ENCODE results near the gene U2AF1. TPM values are rescaled to one million over a fixed set of nuclear protein-coding genes. Genes with fewer than 3 reads are reported as not detected.
A peak's percentile ranks its signal among the peaks of the same experiment; 100 is the strongest.
"Not testable (repeated sequence)": the region's sequence is repeated elsewhere in the genome, so short reads cannot be mapped to it uniquely, and the experiment has no call there.

U2AF1 gene, protein sequence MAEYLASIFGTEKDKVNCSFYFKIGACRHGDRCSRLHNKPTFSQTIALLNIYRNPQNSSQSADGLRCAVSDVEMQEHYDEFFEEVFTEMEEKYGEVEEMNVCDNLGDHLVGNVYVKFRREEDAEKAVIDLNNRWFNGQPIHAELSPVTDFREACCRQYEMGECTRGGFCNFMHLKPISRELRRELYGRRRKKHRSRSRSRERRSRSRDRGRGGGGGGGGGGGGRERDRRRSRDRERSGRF
- total RNA-seq = 10 to 100 TPM; 18.1 to 20.5 TPM

DNA sequence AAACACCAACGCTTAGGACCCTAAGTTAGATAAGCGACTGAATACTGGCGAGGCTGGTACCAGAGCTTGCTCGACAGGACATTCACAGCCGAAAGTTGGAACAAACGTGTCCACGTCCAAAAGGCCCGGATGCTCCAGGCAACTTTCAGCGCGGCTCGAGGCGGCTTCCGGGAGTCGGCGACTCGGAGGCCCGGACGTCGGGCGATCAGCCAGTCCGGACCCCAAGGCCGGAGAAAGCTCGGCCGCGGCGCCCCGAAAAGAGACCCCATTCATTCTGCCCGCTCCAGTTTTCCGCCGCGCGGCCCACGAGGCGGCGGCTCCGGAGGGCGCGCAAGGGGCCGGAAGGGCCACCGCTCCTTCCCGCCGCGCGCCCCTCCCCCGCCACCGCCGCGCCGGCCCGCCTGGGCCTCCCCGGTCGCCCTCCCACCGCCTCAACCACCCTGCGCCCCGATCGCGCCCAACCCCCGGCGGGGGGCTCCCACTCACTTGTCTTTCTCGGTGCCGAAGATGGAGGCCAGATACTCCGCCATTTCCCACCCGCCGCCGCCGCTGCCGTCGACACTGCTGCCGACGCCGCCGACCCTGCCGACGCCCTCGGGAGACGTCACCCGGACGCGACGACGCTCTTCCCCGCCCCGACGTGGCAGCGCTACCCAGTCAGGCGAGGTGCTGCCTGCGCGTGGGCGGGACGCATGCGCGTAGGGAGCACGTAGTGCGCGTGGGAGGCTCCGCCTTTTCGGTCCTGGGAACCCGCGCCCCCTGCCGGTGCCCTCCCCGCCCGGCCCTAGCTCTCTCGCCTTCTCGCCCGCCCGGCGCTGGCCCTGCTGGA, at the start of gene U2AF1:
Gene U2AF1, minus strand, starts transcription at position 606 of the 829 bp plus-strand sequence. Its CDS starts 76 bp downstream, at position 530.
- Histone ChIP-seq H3K4me3 (peak within 1 kb of the TSS; percentile 43), H3K9ac (ENCODE audit: low read depth in 2 of 2, low read length in 2 of 2) (peak within 1 kb of the TSS in 1 of 2 donors; percentile 66), H3K27ac (peak within 1 kb of the TSS; percentile 55)
- H3K36me3 ChIP-seq; H3K27me3 ChIP-seq; H3K9me3 ChIP-seq; intact Hi-C loops (cut with DNase I); H3K4me1 ChIP-seq: not testable (repeated sequence)
- DNase-seq = peak; percentile 74

DNA sequence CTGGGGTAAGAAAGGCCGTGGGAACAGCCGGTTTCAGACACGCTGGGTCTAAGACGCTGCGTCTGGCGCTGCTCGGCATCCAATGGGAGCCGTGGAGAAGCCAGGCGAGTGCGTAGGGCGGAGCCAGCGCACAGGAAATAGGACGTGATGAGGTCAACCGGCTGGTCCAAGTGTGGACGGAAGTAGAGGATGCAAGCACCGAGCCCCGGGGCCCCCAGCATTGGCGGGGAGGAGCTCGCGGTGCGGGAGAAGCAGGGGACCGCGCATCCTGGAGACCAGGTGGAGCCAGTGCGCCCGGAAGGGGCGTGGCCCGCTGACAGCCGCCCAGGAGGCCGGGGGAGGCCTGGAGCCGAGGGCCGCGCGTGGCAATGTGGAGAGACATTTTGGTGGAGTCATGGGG, 46.2 kb upstream of the U2AF1 start:
- H3K4me3 ChIP-seq; H3K9me3 ChIP-seq; H3K36me3 ChIP-seq; H3K4me1 ChIP-seq; H3K27me3 ChIP-seq; intact Hi-C loops (cut with DNase I); H3K9ac ChIP-seq (ENCODE audit: low read depth in 2 of 2, low read length in 2 of 2); DNase-seq; H3K27ac ChIP-seq: not testable (repeated sequence)

DNA sequence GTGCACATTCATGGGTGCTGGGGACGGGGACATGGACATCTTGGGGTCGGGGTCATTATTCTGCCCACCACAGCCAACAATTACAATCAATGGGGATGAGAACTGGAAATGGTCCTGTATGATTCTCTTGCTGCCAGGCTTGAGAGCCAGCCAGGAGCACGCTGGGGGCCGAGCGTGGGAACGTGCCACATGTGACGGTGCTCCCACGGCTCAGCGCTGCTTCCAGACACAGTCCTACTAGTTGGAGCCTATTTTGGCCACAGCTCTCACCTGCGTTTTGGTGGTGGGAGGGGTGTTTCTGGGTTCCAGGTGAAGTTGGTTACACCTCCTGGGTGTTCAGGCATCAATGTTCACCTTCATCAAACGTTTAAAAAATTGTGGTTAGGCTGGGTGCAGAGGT, 42.0 kb upstream of the U2AF1 start:
- not testable (repeated sequence) for H3K36me3 ChIP-seq

DNA sequence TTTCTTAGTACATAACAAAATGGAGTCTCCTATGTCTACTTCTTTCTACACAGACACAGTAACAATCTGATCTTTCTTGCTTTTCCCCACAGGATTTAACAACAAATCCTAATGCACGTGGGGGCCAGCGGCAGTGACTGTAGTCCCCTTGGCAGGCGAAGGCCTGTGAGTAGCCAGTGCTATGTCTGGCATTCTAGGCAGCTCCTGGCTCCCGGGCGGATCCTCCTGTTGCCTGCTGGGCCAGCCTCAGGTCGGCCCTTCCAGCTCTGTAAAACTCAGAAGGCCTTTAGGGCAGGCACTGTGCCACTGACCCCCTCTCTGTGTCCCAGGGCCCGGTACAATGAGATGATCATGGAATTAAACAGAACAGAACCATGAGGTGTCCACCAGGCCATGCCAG, 40.6 kb upstream of the U2AF1 start:
- H3K4me3 ChIP-seq; intact Hi-C loops (cut with DNase I); H3K27ac ChIP-seq; H3K27me3 ChIP-seq; DNase-seq; H3K4me1 ChIP-seq; H3K36me3 ChIP-seq; H3K9ac ChIP-seq (ENCODE audit: low read depth in 2 of 2, low read length in 2 of 2); H3K9me3 ChIP-seq: not testable (repeated sequence)

More for the DNA sequence above, 42.0 kb upstream of the U2AF1 start:
- H3K27ac ChIP-seq; H3K9me3 ChIP-seq; H3K27me3 ChIP-seq; H3K4me1 ChIP-seq; DNase-seq; intact Hi-C loops (cut with DNase I); H3K9ac ChIP-seq (ENCODE audit: low read depth in 2 of 2, low read length in 2 of 2); H3K4me3 ChIP-seq: not testable (repeated sequence)

DNA sequence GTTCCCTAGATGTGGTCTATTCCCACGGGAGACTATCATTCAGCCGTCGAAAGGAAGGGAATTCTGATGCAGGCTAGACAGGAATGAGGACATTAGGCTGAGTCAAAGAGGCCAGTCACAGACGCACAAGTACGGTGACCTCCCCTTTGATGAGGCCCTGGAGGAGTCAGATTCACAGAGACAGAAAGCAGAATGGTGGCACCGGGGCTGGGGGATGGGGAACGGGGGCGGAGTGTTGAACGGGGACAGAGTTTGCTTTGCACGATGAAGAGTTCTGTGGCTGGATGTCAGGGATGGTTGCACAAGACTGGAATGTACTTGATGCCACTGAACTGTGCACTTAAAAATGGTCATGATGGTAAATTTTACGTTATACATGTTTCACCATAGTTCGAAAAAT, 39.3 kb upstream of the U2AF1 start:
- H3K9me3 ChIP-seq; H3K27ac ChIP-seq; DNase-seq; H3K4me1 ChIP-seq; H3K4me3 ChIP-seq; intact Hi-C loops (cut with DNase I); H3K9ac ChIP-seq (ENCODE audit: low read depth in 2 of 2, low read length in 2 of 2); H3K27me3 ChIP-seq; H3K36me3 ChIP-seq: not testable (repeated sequence)

DNA sequence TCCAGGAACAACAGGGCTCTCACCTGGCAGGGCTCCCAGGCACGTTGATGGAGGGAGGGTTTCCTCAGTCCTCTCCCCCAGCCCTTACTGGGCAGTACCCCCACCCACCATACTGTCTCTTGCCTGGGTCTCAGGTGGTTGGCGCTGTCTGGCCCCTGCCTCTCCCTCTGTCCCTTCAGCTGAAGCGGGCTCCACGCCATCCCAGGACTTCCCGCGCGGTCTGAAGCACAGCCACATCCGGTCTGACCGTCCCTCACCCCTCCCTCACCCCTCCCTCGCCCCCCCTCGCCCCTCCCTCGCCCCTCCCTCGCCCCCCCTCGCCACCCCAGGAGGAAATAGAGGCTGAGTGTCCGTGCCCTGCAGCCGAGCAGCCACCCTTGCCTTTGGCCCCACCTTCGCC, 34.0 kb upstream of the U2AF1 start:
- intact Hi-C loops (cut with DNase I); H3K9me3 ChIP-seq; H3K9ac ChIP-seq (ENCODE audit: low read depth in 2 of 2, low read length in 2 of 2); DNase-seq; H3K4me3 ChIP-seq; H3K27me3 ChIP-seq; H3K4me1 ChIP-seq; H3K27ac ChIP-seq; H3K36me3 ChIP-seq: not testable (repeated sequence)

DNA sequence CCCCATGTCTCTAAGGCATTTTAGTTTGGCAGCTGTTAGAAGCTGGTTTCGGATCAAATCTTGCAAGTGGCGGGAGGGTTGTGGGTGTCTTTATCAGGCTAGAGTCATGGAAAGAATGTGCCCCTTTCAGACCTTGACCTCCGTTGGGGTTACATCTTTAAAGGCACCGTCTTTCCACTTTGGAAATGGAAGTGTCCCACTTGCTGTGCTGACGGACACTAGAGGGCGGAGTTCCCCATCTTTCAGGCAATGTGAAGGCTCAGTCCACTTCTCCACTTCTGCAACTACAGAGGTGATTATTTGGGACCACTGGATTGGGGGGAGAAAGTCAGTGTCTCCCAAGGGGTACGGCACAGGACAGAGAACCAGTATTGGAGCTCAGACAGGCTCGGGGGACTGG, 31.6 kb upstream of the U2AF1 start:
- H3K36me3 ChIP-seq; H3K9me3 ChIP-seq; H3K27ac ChIP-seq; intact Hi-C loops (cut with DNase I); H3K27me3 ChIP-seq; H3K4me1 ChIP-seq; H3K9ac ChIP-seq (ENCODE audit: low read depth in 2 of 2, low read length in 2 of 2); DNase-seq; H3K4me3 ChIP-seq: not testable (repeated sequence)

DNA sequence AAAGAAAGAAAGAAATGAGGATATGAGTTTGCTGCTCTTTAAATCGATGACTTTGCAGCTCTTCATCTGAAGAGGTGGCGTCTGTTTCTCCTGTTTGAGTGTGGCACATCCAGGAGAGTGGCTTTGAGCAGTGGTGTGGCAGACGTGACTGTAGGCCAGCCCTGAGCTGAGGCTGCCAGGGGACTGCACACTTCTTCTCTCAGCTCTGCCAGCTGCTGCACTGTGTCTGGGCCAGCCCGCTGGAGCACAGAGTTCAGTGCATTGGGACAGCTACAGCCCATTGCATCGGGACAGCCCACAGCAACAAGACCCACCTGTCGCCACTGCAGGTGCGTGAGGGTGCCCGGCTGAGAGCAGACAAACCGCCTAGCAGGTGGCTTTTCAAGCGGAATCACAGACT, 27.1 kb upstream of the U2AF1 start:
- intact Hi-C loops (cut with DNase I); DNase-seq; H3K36me3 ChIP-seq; H3K9ac ChIP-seq (ENCODE audit: low read depth in 2 of 2, low read length in 2 of 2); H3K27me3 ChIP-seq; H3K4me1 ChIP-seq; H3K27ac ChIP-seq; H3K9me3 ChIP-seq; H3K4me3 ChIP-seq: not testable (repeated sequence)

DNA sequence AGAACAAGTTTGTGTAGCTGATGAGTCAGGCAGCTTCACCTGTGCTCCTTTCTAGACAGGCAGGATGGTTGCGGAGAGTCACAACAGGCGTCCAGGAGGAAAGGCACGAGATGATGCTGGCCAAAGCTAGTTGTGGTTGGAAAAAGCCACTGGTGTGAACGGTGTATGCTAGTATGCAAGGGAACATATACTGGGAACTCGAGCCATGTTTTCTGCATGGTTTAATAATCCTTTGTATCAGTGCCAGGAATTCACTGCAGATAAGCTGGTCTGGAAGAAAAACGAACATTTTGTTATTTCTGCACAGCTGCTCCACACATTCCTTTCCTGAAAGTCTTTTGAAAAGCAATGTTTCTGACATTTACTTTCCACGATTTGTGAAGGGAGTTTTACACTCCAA, 22.7 kb upstream of the U2AF1 start:
- H3K27me3 ChIP-seq; intact Hi-C loops (cut with DNase I); H3K9me3 ChIP-seq; H3K4me3 ChIP-seq; H3K36me3 ChIP-seq; H3K4me1 ChIP-seq; DNase-seq; H3K27ac ChIP-seq; H3K9ac ChIP-seq (ENCODE audit: low read depth in 2 of 2, low read length in 2 of 2): not testable (repeated sequence)

DNA sequence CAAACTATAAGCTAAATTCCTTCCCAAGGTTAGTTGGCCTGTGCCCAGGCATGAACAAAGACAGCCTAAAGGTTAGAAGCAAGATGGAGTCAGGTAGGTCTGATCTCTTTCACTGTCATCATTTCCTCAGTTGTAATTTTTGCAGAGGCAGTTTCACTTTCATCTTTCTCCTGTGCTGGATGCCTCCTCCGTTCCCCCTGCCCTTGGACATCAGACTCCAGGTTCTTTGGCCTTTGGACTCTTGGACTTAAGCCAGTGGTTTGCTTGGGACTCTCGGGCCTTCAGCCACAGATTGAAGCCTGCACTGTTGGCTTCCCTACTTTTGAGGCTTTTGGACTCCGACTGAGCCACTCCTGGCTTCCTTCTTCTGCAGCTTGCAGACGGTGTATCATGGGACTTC, 8.6 kb upstream of the U2AF1 start:
- H3K27ac ChIP-seq; H3K27me3 ChIP-seq; H3K36me3 ChIP-seq; DNase-seq; H3K9ac ChIP-seq (ENCODE audit: low read depth in 2 of 2, low read length in 2 of 2); intact Hi-C loops (cut with DNase I); H3K9me3 ChIP-seq; H3K4me1 ChIP-seq; H3K4me3 ChIP-seq: not testable (repeated sequence)

DNA sequence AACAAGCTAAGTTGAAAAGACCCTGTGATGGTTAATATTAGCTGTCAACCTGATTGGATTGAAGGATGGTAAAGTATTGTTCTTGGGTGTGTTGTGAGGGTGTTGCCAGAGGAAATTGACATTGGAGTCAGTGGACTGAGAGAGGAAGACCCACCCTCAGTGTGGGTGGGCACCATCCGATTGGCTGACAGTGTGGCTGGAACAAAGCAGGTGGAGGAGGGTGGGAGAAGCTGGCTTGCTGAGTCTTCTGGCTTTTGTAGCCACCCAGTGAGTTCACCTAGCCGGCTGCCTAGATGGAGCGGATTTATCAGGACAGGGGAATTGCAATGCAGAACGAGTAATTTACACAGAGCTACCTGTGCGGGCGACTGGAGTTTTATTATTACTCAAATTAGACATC, 7.1 kb upstream of the U2AF1 start:
- H3K4me3 ChIP-seq; intact Hi-C loops (cut with DNase I); H3K27me3 ChIP-seq; H3K9ac ChIP-seq (ENCODE audit: low read depth in 2 of 2, low read length in 2 of 2); H3K9me3 ChIP-seq; H3K36me3 ChIP-seq; DNase-seq; H3K4me1 ChIP-seq; H3K27ac ChIP-seq: not testable (repeated sequence)

DNA sequence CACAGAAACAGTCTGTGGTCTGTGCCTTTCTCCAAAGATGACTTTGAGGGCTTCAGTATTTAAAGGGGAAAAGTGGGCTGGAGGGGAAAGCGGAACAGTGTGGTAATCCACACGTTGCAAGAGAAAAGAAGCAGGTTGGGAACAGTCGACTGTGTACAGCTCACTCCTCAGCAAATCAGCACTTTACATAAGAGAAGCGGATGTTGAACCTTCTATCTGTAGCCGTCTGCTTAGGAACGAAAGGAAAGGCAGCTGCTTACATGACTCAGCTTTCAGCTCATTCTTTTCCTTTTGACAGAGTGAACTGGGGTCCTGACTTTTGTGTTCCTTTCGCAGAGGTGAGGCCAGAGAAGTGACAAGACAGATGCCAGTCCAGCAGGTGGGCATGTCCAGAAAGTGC, 1.6 kb upstream of the U2AF1 start:
- H3K4me1 ChIP-seq; H3K27me3 ChIP-seq; H3K36me3 ChIP-seq; H3K9me3 ChIP-seq; intact Hi-C loops (cut with DNase I); H3K9ac ChIP-seq (ENCODE audit: low read depth in 2 of 2, low read length in 2 of 2); DNase-seq; H3K4me3 ChIP-seq; H3K27ac ChIP-seq: not testable (repeated sequence)

DNA sequence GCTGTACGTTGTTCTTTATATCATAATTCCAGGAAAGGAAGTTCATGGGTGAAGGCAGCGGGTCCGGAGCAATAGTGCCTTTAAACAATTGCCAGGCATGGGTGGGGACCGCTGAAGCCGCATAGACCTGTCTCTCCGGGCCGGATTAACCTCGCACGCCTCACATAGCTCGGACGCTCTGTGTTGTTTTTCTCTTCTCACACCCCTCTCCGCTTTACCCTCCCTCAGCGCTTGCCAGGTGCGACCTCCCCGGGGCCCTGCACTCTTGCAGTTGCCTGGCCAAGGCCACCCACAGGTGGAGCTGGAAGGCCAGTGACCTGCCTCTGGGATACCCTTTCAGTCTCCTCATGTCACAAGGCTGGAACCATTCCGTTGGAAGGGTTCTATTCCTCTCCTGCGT, 807 bp upstream of the U2AF1 start:
- H3K36me3 ChIP-seq; intact Hi-C loops (cut with DNase I); H3K9ac ChIP-seq (ENCODE audit: low read depth in 2 of 2, low read length in 2 of 2); H3K4me3 ChIP-seq; DNase-seq; H3K27me3 ChIP-seq; H3K27ac ChIP-seq; H3K4me1 ChIP-seq; H3K9me3 ChIP-seq: not testable (repeated sequence)

DNA sequence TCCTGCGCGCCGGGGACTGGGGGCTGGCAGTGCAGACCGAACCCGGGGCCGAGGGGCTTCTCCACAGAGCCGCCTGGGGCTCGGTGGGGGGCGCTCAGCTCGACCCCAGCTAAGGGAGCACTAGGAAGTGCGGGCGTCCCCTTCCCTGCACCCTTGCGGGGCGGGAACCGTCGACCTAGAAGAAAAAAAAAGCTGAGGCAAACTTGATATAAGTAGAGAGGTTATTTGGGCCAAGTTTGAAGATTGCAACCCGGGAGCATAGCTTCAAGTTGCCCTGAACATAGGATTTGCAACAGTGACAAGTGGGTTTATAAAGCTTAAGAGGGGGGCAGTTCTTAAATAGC, 396 bp upstream of the U2AF1 start:
- H3K36me3 ChIP-seq; H3K27me3 ChIP-seq; H3K9ac ChIP-seq (ENCODE audit: low read depth in 2 of 2, low read length in 2 of 2); intact Hi-C loops (cut with DNase I); H3K4me3 ChIP-seq; H3K9me3 ChIP-seq; H3K27ac ChIP-seq; H3K4me1 ChIP-seq; DNase-seq: not testable (repeated sequence)

Measured in colonic mucosa (tissue), 4 donors.